ENCODE results near the gene ADAMTS2.
"Not testable (repeated sequence)": the region's sequence is repeated elsewhere in the genome, so short reads cannot be mapped to it uniquely, and the experiment has no call there.

Gene ADAMTS2

DNA sequence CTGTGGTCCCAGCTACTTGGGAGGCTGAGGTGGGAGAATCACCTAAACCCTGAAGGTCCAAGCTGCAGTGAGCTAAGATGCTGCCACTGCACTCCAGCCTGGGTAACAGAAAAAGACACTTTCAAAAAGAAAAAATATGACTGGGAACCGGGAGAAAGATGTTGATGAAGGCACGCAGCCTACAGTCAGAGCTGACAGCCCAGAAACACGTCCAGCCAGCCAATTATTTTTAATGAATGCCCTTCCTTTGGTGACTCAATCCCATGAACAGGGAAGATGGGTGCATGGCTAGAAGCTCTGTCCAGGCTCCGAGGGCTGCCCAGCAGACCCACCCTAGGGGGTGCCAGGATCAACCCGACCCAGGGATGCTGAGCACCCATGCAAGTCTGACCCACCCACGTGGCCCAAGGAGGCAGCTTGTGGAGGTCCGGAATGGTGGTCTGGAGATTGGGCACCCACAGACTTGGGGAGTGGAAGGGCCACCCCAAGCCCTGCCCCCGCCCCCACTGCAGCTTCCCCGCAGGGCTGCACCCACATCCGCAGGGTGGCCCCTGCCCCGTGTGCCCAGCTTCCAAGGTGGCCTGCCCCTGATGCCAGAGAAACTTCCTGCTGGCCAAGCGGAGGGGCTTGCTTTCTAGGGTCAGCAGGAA lies 51.0 kb downstream of the ADAMTS2 start:
- DNase-seq = no peak

DNA sequence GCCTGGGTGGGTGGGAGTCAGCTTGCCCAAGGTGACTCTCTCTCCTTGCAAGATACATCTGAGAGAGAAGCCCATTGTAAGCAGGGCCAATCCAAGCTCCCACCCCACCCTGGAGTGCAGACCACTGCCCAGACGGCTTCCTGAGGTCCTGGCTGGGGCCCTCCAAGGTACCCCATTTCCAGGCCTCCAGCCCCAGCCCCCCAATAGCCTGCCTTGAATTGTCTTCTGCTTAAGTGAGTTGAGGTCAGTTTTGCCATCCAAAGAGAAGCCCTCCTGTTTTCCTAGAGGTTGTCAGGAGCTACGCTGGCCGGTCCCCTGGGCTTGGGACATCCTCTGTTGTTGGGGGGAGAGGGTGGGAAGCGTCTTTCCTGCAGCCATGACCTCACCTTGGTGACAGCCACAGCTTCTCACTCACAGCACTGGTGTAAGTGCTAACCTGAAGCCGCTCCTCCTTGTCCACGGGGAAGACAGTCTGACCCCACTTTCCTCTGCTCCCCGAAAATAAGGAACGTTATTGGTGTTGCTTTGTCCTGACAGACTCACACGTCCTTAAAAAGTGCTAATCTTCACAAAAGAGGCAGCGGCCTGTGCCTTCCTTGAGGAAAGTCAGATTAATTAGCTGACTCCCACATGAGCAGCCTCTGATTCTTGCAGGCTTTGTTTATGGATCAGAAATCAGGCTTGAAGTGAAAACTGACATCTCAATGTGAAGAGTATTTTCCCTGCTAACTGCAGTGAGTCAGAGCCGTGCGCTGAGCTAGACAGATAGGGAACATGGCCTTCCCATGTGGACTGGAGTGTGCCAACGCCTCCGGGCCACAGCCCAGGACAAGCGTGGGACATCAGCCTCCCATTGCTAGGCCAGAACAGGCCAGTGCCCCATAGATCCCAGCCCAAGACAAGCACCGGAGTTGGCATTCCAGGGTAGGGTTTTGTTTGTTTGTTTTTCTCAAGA lies 52.3 kb downstream of the ADAMTS2 start:
- no peak for DNase-seq

DNA sequence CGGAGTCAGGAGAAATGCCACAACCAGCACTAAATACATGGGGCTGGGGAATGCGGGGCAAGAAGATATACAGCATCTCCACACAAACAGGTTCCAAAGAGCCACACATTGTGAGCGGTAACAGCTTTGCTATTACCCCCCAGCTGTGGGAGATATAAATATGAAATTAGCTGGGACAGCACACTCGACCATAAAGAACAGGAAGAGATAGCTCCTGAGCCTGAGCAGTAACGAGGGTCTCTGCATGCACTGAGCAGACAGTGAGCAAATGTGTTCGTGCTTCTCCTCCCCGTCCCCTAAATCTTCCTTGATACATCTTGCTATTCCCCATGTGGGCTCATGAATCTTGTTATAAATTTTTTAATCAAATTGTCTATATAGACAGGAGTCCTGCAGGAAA lies 53.1 kb downstream of the ADAMTS2 start:
- DNase-seq = no peak

DNA sequence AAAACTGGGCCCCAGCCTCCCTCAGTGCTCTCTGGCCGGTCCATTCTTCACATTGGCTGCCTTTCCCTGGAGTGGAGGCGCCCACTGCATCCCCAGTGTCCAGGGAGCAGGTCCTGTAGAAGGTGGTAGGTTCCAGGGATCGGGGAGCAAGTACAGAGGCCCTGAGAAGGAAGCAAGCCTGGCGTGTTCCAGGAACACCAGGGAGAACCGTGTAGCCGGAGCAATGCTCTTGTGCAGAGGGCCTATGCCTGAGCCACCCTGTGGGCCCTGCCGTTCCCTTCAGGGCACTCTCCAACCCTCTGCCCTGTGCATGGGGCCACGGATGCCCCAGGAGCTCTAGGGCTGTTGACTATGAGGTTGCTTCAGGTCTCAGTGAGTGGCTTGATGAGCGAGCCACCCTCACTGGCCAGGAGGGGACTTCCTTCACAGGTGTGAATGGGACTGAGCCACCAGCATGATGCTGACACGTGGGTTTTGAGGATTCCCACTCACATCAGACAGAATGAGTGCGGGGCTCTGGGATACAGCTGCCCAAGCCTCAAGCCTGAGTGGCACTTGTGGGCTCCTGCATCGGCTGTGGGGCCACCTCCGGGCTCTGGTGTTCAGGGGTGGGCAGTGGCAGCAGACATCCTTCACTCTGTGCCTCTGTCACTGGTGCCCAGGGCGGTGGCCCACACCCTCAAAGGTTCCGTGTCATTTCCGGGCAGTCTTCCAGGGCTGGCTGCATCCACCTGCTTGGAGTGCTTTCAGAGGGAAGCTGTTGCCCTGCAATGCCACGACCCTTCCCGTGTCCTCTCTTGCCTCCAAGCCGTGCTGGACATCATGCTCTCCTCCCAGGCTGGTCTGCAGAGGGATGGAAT lies 54.4 kb downstream of the ADAMTS2 start:
- no peak for DNase-seq

DNA sequence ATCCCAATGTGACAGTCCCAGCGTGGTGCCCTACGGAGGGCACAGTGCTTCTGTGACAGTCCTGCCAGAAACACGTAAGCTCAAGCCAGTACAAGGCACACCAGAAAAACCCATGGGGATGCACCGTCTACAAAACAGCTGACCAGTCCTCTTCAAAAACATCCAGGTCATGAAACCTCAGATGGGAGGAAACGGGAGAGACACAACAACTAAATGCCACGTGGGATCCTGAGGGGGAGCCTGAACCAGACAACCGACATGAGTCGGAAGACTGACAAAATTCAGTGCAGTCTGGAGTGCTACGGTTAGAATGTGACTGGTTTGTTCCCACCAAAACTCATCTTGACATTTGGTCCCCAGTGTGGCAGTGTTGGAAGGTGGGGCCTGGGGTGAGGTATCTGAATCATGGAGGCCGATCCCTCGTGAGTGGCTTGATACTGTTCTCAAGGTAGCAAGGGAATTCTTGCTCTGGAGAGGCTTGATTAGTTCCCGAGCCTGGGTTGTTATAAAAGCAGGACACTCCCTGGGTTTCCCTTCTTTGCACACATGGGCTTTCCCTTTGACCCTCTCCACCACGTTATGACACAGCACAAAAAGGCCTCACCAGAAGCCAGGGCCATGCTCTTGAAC lies 55.4 kb downstream of the ADAMTS2 start:
- DNase-seq = no peak

DNA sequence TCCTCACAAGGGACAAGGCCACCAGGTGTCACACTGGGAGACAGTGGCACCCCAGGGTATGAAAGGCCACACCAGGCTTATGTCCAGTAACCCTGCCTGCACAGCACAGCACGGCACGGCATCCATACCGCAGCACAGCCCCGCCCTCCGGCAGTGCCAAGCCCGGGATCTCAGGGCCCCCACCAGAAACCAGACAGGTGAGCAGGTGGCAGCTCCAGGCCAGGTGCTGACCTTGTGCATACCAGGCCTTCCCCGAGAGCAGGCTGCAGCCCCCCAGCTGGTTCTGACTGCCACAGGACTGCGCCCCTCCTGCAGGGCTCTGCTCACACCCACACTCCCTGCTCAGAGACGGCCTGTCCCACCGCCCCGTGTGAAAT lies 56.5 kb downstream of the ADAMTS2 start:
- DNase-seq = no peak

DNA sequence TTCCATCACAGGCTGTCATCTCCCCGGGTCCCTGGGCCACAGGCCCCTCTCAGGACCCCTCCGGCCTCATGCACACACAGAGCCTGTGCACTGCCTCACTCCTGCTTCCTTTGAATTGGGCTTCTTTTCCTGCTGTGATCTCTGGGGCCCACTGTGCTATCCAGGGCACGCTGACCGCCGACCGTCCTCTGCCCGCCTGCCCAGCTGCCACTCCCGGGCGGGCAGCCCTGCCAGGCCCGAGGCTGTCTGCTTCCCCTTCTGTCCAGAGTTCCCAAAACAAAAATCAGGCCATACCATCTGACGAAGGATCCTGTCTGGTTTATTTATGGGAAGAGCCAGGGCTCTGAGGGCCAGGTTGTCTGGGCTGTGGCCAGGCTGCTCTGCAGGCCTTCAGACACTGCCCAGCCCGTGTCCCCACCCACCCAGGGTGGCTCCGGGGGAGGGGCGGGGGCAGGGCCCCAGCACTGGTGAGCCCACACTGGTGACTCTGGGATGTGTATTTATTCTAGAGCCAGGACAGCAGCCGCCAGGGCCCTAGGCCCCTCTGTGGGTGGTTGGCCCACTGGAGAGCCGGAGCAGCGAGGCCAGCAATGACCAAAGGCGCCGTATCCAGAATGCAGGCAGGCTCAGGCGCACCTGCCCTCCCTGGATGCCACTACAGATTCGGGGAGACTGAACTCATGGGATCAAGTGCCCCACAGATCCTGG lies 57.0 kb downstream of the ADAMTS2 start:
- no peak for DNase-seq

DNA sequence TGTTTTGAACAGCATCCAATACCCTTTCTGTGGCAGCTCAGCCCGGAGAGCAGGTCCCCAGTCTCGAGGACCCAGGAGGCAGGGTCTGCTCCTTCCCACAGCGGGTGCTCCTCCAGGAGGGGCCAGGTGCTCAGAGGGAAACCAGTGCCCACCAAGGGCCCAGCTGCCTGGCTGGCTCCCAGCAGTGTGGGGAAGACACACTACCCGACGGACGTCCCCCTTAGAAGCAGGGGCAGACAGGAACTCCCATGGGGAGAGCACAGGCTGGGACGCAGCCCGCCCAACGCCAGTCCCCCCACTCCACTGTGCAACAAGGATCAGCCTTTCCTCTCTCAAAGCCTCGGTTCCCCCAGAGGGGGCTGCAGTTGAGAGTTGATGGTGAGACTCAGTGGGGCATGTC lies 57.6 kb downstream of the ADAMTS2 start:
- DNase-seq = no peak

DNA sequence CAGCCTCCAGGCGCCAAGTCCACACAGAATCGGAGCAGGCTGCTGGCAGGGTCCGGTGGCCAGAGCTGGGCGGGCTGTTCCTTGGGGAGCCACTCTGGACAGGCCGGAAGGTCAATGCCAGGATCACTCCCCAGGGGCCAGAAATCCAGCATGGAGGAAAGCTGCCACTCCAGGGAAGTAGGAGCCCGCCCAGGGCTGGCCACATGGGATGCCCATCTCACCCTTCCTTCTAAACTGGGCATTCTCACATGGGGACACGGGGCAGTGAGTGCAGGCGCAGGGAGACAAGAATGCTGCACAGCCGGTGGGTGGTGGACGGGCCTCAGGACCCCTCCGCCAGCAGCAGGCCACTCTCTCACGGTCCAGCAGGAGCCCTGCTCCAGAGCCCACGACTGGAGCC lies 58.2 kb downstream of the ADAMTS2 start:
- no peak for DNase-seq

DNA sequence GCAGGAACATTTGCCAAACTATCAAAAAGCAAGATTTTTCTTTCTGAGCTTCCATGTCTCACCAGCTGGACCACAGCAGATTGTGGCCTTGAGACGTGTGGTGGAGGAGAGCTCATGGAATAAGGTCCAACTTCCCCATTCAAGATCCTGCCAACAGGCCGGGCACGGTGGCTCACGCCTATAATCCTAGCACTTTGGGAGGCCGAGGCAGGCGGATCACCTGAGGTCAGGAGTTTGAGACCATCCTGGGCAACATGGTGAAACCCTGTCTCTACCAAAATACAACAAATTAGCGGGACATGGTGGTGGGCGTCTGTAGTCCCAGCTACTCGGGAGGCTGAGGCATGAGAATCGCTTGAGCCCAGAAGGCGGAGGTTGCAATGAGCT lies 59.5 kb downstream of the ADAMTS2 start:
- DNase-seq = not testable (repeated sequence)

DNA sequence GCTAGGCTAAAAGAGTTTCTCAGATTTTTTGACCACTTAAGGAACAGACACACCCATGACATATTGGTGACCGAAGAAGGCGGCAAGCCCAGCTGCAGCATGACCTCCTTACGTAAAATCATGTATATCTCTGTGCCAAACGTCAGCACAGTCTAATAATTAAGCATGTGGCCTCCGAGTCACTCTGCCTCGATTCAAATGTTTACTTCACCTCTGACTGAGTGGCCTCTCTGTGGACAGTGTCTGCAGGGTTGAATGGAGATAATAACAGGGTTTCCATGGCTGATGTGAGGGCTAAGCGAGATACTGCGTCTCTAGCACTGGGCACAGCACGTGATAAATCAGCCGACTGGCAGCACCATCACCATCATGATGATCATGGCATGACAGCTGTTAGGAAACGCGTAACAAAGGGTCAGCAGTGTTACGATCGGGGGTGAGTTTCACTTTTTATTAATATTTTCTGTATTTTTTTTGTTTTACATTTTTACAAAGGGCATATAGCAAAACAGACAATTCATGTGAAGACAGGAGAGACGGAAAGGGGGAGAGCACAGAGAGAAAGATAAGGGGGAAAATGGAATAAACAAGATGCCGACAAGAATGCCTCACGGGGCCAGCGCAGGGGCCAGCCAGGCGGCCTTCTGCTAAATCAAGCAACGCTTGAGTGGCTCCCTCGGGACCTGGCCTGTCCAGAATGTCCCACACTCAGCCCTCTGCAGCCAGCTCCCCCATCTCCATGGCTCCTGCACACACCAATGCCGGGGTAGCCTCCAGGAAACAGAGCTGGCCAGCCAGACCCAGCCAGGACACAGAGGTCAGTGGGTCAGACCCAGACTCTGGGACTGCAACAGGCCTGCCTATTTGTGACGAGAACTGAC lies 60.3 kb downstream of the ADAMTS2 start:
- no peak for DNase-seq

DNA sequence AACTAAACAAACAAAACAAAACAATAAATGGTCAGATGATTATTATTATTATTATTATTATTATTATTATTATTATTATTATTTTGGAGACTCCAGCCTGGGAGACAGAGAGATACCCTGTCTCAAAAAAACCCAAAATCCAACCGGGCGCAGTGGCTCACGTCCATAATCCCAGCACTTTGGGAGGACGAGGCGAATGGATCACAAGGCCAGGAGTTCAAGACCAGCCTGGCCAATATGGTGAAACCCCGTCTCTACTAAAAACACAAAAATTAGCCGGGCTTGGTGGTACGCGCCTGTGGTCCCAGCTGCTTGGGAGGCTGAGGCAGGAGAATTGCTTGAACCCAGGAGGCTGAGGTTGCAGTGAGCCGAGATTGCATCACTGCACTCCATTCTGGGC lies 61.4 kb downstream of the ADAMTS2 start:
- DNase-seq = not testable (repeated sequence)

DNA sequence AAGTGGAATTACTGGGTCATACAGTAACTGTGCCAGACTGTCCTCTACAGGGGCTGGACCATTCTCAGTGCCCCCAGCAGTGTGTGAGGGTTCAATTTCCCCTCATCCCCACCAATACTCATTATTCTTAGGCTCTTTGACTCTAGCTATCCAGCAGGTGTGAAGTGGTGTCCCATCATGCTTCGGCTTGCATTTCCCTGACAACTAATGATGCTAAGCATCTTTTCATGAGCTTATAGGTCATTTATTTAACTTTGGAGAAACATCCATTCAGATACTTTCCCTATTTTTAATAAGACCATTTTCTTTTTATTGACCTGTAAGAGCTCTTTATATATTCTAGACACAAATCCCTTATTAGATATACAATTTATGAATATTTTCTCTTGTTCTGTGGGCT lies 63.6 kb downstream of the ADAMTS2 start:
- DNase-seq = no peak

DNA sequence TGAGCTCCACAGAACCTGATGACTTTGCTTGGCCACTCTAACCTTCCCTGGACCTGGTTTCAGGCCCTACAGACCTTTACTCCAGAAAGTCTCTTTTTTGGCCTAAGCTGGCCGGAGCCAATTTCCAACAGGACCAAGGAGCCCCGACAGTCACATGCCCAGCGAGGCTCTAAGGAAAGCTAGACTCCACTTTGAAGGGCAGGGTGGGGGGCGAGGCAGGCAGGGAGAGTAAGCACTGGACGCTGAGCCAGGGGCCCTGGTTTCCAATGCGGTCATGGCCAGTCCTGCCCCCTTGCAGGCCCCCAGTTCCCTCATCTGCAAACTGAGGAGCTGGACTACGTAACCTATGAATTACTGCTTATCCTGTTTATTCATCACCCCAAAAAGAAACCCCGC lies 65.2 kb downstream of the ADAMTS2 start:
- no peak for DNase-seq

DNA sequence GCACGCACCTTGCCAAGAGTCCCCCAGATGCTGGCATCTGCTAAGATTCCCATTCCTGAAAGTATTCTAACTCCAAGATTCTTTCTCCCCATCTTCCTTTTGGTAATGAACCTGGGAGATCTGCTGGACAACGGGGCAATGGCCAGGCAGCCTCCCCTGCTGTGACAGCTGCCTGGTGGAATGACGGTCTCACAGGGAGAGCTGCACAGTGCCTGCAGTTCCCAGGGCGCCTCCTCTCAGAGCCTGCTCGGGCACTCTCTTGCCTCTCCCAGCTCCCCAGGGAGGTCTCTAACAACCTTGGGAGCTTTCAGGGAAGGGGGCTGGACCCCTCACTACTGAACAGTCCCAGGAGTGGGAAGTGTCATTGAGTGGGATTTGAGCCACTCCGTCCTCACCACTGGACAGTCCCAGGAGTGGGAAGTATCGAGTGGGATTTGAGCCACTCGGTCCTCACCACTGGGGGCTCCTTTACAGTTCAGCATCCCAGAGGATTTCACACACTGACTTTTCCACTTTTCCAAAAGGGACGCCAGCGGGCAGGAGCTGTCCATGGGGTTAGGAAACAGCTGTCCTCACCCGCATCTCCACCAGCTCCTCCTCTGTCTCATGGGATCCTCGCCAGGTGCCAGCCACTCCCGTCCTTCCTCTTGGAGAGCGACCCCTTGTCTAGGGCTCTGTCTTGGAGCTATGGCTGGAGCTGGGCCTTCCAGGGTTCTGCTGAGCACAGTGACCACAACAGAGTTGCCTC lies 65.7 kb downstream of the ADAMTS2 start:
- DNase-seq = no peak

DNA sequence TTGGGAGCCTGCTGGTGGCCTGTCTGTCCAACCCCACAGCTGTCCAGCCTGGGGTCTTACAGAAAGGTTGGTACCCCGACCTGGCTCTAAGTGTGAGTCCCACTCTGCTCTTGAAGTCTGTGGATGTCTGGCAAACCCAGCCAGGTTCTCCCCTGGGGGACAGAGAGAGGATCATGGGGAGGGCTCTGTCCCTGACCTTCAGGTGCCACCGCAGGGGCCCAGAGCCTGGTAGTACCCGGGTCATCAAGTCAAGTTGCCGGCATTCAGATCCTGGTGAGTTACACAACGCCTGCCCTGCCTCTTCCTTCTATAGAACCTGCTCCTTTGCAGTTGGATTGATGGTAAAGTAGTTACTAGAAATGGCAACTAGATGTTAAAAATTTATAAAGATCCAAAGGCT lies 66.7 kb downstream of the ADAMTS2 start:
- DNase-seq = no peak

DNA sequence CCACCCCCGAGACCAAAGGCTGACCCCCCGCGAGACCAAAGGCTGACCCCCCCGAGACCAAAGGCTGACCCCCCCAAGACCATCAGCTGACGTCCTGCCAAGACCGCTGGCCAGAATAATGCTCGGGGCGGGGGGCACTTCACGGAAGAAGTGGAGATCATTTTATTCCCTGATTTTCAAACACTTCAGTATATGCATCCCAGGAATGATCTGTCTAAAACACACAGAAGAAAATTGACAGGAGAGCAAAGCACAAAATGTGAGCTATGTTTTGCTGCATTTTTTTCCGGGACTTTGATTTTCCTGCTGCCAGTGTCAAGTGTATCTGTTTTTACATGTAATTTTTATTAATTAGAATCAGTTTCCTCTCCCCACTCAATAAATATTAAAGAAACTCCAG lies 67.1 kb downstream of the ADAMTS2 start:
- no peak for DNase-seq

DNA sequence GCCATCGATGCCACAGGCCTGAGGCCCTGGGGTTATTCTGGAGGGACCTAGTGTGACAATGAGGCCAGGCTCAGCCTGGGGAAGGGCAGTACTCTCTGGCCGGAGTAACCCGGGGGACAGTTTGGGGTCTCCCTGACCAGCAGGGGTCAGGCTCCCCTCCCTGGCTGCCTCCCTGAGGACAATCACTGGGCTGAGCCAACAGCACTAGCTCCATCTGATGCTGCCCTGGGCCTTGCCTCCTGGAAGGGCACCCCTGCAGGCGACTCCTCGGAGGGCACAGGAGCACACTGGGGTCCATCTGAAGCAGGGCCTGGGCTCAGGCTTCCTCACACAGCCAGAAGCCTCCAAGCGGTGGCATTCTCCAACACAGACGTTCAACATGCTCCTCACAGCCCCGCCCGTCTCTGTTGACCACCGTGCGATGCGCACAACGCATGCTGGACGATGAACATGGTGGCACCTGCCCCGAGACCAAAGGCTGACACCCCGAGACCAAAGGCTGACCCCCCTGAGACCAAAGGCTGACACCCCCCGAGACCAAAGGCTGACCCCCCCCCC lies 68.3 kb downstream of the ADAMTS2 start:
- no peak for DNase-seq

DNA sequence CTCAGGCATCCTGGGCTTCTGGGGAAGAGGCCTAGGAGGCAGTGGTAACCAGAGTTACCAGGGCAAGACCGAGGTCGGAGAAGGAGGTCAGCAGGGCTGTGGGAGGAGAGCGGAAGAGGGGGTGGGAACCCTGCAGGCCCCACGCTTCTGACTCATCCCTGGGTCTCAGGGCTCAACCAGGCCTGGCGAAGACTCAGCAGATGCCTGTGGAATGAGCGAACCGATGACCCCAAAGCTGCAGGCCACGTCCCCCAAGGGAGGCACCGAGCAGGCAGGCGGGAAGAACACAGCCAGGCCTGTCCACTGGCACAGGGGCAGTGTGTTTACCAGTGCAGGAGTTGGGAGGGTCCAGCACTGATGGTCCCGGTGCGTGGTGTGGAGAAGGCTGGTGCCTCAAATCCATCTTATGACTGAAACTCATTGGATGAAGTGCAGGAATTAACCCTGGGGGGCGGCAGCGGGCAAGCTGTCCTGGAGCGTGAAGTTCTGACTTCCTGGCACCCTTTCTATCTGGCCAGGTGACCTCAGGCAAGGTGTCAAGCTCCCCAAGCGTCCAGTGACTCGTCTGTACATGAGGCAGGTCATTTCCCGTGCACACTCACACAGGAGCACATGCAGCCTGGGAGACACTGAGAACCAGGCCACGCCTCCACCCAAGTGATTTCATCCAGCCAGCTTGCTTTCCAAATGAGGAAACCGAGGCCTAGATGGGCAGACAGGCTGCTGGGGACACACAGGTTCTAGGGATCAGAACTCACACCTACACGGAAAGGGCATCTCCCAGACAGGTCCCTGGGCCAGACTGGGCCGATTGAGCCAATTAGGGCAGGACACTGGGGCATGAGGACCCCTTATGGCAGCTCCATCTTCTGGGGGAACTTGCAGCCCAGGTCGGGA lies 69.1 kb downstream of the ADAMTS2 start:
- DNase-seq = no peak

Measured in CD4-positive, alpha-beta T cell treated with Interleukin-1 beta for 1 hour (primary cell).